ENCODE measurements around the gene TEX10. TPM values are rescaled to one million over a fixed set of nuclear protein-coding genes. Genes with fewer than 3 reads are reported as not detected.

TEX10 gene
- total RNA-seq, 1 donor, result 18.3 TPM

DNA sequence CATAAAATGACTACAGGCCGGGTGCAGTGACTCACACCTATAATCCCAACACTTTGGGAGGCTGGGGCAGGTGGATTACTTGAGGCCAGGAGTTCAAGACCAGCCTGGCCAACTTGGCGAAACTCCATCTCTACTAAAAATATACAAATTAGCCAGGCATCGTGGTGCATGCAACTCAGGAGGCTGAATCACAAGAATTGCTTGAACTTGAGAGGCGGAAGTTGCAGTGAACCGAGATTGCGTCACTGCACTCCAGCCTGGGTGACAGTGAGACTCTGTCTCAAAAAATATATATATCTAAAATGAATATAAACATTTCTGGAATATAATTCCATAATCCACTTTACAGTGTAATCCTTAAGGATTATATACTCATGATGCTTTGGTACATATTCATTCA is 66.5 kb downstream of the TEX10 start:
- no peak for DNase-seq (ENCODE audit: low read depth in 2 of 3, low spot score in 2 of 3)

DNA sequence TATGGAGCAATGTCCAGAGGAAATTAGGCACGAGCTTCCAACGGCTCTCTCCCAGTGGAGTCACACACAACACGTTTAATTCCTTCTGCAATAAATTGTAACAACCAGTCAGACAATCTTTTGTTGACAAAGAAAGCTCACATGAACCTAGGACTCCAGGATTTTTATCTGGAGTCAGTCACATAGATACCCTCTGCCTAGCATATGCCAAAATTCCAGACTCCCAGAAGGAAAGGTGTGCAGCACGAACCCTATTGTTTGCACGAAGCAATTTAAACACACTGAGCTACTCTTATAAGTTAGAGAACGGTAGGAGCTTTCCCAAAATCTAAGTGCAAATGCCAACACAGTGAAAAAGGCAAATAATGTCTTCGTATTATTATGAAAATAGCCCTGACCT is 67.1 kb downstream of the TEX10 start:
- no peak for DNase-seq (ENCODE audit: low read depth in 2 of 3, low spot score in 2 of 3)

DNA sequence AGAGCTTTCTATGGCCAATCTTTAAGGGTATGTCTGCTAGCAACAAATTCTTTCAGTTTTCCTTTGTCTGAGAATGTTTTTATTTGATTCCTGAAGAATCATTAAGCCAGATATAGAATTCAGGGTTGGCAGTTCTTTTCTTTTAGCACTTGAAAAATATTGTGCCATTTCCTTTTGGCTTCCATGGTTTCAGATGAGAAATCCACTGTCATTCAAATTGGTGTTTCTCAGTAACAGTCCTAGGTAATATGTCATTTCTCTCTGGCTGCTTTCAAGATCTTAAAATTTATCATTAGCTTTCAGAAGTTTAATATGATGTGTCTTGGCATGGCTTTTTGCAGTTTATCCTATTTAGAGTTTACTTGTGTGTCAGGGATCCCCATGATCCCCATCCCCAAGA is 67.7 kb downstream of the TEX10 start:
- peak in 1 of 3 donors; percentile 11 for DNase-seq (ENCODE audit: low read depth in 2 of 3, low spot score in 2 of 3)

DNA sequence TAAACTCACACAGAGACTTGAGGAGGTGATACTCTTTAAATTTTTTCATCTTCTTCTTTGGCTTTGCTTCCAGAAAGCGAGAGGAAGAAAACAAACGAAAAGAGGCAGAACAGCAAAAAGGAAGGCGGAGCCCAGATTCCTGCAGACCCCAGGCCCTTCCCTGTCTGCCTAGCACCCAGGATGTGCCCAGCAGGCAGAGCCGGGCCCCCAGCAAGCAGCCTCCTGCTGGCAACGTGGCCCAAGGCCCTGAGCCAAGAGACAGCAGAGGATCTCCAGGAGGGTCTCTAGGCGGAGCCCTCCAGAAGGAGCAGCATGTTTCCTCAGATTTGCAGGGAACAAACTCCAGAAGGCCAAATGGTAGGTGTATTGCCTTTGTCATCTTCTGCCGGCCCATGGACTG is 68.5 kb downstream of the TEX10 start:
- no peak for DNase-seq (ENCODE audit: low read depth in 2 of 3, low spot score in 2 of 3)

DNA sequence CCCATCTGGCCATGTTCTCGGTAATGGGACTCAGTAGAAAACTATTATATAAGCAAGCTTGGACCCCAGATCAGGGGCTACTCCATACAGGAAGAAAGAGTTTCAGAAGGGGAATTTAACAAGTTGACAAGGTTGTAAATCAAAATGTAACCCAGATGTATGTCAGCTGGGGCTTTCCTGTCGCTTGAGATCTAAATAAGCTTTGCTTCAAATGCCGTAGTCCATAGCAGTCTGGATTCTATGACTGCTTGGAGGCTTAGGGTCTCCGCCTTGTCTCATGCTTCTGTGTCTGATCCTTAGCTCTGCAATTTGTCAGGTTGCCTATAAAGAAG is 70.4 kb downstream of the TEX10 start:
- DNase-seq (ENCODE audit: low read depth in 2 of 3, low spot score in 2 of 3), result no peak

DNA sequence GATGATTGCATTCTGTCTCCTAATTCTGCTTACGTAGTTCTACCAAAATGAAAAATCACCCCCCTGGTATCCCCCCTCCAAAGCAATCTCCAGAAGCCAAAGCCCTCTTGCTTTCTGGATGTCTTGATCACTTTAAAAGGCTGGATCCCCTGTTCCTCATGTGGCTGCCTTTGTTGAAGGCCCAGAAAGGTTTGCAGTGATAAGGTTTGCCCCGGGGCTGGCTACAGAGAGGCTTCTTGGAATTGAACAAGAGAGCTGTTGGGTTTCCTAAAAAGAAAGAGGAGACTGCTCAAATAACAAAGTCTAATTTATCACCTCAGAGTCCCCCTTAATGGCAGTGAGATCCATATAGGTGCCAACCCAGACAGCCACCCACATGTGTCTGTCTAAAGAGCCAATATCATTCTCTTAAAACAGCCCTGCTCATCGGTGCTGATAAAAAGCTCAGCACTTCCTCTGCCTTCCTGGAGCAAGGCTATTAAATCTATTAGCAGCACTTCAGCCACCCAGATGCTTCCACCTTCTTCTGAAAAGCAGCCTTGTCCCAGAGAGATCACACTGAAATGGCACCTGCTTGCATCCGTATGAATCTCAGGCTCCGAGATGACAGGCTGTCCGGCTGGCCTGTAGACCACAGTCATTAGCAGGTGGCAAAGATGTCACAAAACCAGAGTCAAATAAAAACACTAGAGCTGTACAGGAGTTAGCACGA is 70.9 kb downstream of the TEX10 start:
- no peak for DNase-seq (ENCODE audit: low read depth in 2 of 3, low spot score in 2 of 3)

DNA sequence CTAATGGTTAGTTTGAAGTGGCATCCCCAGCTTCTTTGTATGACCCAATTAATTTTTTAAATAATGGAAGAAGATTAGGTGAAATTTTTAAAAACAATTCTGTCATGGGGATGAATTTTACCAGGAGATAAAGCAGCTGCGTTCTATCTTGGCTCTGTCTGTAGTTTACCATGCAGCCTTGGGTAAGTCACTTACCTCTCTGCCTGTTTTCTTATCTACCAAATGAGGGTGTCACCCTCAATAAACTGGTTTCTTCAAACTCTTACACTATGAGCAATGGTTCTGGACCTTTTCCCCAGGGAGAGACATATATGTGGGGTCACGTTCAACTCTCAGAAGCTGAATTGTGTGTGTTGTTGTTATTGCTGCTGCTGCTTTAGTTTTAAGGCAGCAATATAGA is 71.7 kb downstream of the TEX10 start:
- no peak for DNase-seq (ENCODE audit: low read depth in 2 of 3, low spot score in 2 of 3)

DNA sequence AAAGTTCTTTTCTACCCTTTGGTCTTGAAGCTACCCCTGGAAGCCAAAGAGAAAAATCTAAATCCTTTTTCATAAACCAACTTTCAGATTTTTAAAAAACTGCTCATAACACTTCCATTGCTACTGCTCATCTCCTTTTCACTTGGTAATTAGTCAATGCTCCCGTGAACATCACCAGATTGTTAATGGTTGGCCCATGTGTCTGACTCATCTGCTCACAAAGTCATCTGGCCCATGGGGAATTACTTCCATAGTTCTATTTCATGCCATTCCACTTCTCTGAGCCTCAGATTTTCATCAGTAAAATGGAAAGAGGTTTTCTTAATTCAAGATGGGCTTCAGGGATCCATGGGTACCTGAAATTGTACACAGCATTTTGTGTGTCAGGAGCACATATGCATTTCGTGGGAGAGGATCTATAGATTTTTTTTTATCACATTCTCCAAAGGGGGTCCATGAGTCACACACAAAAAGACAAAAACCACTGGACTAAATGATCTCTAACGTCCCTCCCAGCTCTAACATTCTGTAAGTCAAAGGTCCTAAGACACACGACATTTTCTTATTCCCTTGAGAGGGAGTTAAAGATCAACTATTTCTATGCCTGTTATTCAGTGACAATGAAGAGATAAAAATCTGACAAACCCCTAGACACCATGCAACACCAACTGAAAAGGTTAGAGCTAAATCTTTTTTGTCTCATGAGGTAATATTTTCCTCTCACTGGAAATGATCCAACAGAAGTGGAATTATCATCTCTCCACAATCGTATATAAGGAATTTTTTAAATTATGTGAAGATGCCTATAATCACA is 75.4 kb downstream of the TEX10 start:
- no peak for DNase-seq (ENCODE audit: low read depth in 2 of 3, low spot score in 2 of 3)

DNA sequence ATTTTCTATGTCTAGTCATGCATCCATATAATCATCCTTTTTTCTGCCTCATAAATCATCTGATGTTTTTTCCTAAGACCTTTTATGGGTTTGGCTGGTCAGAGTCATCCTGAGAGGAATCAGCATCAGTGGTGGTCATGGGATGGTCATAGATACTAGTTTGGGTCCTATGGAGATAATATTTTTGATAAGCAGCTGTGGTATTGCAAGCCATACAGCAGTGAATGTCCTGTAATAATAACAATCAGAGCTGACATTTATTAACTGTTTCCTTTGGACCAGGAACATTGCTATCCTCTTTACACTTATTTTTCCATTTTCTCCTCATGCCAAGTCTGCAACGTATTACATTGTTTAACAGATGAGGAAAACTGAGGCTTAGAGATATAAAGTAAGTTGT is 83.1 kb downstream of the TEX10 start:
- DNase-seq (ENCODE audit: low read depth in 2 of 3, low spot score in 2 of 3), result no peak

DNA sequence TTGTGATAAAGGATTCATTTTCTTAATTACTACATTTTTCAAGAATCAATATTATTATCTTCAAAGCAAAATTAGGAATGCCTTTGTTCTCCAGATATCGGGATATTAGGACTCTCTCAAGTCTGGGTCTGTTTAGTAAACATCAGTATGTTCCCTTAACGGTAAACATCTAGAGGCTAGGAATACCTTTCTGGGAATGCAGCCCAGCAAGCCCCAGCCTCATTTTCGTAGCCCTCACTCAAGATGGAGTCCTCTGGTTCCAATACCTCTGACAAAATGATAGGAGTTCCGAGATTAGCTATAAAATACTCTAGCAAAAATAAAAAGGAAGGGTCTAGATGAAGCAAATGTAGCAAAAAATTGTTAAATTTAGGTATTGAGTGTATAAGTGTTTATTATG is 84.5 kb downstream of the TEX10 start:
- no peak for DNase-seq (ENCODE audit: low read depth in 2 of 3, low spot score in 2 of 3)

DNA sequence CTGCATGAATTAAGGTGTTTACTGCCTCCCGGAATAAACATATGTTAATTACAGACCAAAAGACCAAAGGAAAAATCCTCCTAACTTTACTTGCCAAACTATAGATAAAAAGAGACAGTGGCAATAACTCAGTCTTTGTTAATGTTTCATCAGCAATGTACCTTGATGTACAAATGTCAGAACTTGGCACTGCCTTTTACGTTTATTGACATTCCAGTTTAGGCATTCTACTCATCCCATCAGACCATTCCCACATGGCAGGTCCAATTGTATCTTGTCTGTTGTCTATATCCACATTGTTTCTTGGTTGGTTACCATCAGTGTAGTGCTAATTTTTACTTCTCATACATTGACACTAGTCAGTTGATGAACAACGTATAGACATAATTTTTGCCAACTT is 85.5 kb downstream of the TEX10 start:
- DNase-seq (ENCODE audit: low read depth in 2 of 3, low spot score in 2 of 3), result no peak

Other genes with a start within 250 kb of the TEX10 start
- 13.2 TPM for gene MSANTD3, start 74.2 kb upstream of the TEX10 start, total RNA-seq
- 0.54 TPM for gene TMEFF1, start 120.2 kb upstream of the TEX10 start, total RNA-seq
- under 0.01 TPM for gene CAVIN4, start 225.1 kb upstream of the TEX10 start, total RNA-seq